DND-41 (cell line): ENCODE measurements around the gene SLC38A8.

Experiments
- EZH2 ChIP-seq: IDR thresholded peaks from 3 replicates; pipeline ENCODE4 v1.6.1; 2012; ENCODE audit warnings: borderline replicate concordance, low read depth, mild to moderate bottlenecking, moderate library complexity, low read length, inconsistent platforms; ENCODE audit not compliant: severe bottlenecking
- TF ChIP-seq, protein P1 (sequence below): IDR thresholded peaks from 2 replicates; pipeline ENCODE4 v1.5.1; 2012; ENCODE audit warnings: borderline replicate concordance, low read length, moderate library complexity, mild to moderate bottlenecking; ENCODE audit not compliant: poor library complexity, severe bottlenecking; ENCODE audit errors: extremely low read depth

- TF ChIP-seq EZH2, result no peak
- TF ChIP-seq, protein P1, sequence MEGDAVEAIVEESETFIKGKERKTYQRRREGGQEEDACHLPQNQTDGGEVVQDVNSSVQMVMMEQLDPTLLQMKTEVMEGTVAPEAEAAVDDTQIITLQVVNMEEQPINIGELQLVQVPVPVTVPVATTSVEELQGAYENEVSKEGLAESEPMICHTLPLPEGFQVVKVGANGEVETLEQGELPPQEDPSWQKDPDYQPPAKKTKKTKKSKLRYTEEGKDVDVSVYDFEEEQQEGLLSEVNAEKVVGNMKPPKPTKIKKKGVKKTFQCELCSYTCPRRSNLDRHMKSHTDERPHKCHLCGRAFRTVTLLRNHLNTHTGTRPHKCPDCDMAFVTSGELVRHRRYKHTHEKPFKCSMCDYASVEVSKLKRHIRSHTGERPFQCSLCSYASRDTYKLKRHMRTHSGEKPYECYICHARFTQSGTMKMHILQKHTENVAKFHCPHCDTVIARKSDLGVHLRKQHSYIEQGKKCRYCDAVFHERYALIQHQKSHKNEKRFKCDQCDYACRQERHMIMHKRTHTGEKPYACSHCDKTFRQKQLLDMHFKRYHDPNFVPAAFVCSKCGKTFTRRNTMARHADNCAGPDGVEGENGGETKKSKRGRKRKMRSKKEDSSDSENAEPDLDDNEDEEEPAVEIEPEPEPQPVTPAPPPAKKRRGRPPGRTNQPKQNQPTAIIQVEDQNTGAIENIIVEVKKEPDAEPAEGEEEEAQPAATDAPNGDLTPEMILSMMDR, result no peak
Observed at GRCh38 chr16:84090211-84090610, 47.6 kb upstream of the SLC38A8 start.
